NOMO-1 (cell line): ENCODE measurements around the gene CPLX1.
"Not testable (repeated sequence)": the region's sequence is repeated elsewhere in the genome, so short reads cannot be mapped to it uniquely, and the experiment has no call there.

Experiments used
- DNase-seq, 2 experiments: peaks; one replicate each; lab custom pipeline; 2025; ENCODE audit not compliant: unreplicated experiment in 2 of 2; lab: John Stamatoyannopoulos, UW

Gene CPLX1

DNA sequence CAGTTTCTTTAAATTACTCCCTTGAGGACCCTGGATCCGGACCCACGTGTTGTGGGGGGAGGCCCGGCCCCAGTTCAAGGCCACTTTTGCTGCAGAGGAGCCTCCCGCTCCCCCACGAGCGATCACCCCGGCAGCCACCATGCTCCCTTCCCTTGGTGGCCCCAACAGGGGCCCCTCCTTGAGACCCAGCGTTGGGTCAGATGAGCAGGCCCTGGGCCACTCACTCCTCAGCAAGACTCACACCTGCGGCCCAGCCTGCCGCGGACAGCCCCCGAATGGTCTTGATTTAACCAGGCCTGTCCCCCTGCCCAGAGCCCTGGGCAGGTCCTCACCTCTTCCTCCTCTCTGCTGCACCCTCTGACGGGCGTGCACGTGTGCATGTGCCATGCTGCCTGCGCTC is 4.3 kb downstream of the CPLX1 start:
- DNase-seq: no peak

DNA sequence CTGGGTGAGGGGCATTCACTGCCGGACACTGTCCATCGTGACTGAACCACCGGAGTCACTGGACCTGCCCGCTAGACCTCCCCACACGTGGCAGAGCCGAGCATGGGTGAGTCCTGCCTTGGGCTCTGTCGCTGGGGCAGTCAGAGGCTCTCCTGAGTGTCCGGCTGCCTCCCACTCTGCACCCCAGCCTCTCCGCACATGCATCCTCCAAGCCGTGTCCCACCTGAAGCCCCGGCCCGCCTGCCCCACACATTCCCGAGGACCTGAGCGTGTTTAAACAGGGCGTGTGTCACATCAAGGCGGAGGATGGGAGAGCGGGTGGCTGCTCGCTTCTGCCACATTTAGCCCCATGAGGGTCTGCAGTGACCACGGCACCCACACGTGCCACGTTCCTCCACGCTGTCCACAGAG is 4.7 kb downstream of the CPLX1 start:
- DNase-seq: no peak

DNA sequence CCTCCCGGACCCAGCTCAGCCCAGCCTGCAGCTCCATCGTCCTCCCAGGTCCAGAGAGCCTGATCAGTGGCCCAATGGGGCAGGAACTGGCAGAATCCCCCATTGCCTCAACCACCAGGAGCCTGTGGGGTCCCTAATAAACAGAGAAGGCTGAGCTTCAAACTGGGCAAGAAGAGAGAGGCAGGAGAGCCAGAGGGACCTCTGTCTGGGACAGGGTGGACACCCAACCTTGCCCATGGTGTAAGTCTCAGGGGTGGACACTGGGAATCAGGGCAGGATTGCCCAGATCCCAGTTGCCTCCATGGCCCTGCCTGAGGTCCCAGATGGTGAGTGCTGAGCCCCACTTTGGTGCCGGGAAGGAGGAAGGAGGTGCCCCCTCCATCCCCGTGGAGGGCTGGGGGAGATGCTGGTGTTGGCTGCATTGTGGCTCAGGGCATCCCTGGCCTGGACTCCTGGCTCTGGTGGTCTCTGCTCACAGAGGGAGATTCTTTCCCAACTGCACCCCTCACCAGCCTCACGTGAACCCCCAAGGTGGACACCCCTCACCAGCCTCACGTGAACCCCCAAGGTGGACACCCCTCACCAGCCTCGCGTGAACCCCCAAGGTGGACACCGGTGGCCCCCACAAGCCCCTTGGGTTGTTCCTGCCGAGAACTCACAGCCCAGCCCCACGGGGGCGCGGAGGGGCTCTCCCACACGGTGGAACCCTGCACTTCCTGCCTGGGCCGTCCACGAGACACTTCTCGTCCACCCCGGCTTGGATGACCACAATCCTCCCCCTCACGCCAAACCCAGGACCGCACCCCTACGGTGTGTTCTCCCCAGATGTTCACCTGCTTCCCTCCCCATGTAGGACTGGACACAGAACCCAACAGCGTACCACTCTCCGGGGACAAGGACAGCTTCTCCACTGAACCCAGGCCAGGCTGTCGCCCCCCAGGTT is 5.4 kb downstream of the CPLX1 start:
- DNase-seq: no peak

DNA sequence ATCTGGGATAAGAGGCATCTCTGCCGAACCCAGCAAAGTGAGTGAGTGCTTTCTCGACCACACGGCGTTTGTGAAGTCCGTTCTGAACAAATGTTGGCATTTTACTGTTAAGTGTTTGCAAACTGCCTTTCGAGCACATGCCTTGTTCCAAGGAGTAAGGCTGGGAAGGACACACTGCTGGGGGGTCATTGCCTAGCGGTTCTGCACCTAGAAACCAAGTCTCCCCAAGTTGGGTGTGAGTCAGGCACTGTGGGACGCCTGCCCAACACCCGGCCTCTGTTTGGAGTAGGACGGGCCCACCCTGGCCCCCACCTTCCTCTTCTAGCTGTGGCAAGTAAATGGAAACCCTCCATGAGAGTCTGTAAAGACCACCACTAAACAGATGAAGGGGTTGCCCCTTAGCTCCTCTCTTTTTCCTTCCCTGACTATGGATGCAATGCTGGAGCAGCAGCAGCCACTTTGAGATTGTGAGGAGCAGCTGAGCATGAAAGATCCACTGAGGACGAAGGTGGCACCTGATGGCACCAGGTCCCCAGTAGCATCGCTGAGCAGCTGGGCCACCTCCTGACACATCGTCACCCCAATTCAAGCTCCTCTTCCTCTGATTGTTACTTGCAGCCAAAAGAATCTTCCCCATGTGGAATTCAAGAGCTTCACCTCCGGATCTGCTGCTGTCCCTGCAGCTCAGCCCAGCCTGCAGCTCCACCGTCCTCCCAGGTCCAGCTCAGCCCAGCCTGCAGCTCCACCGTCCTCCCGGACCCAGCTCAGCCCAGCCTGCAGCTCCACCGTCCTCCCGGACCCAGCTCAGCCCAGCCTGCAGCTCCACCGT is 6.3 kb downstream of the CPLX1 start:
- no peak for DNase-seq

DNA sequence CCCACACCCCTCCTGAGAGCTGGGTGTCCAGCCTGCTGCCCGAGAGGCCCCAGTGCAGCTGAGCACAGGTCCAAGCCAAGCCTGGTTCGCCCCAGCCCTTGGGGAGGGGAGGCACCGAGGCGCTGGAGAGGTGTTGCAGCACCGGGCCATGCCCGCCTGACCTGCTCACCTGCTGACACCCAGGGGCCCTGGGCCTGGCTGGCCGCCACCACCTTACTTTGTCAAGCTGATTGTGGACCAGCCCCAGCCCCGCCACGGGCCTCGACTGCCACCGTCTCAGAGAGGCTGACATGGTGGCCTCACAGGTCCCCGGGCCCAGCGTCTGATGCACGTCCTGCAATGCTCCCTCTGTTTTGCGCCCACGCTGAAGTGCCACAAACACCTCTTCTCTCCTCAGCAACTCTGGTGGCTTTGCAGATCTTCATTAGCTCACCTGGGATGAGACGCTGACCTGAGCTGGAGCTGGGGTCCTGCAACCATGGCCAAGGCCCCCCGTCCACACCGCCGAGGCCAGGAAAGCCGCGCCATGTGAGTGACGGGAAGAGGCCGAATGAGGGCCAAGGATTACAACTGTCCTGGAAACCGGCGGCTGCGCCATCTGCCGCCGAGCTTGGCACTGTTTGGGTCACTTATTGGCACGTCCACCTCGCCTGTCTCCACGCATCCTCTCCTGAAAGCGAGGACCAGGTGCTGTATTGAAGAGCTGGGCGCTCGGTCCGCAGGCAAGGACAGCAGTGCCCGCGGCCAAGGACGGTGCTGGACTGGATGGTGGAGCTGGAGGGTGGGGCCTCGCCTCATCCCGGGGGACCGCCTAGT is 7.6 kb downstream of the CPLX1 start:
- DNase-seq: no peak

DNA sequence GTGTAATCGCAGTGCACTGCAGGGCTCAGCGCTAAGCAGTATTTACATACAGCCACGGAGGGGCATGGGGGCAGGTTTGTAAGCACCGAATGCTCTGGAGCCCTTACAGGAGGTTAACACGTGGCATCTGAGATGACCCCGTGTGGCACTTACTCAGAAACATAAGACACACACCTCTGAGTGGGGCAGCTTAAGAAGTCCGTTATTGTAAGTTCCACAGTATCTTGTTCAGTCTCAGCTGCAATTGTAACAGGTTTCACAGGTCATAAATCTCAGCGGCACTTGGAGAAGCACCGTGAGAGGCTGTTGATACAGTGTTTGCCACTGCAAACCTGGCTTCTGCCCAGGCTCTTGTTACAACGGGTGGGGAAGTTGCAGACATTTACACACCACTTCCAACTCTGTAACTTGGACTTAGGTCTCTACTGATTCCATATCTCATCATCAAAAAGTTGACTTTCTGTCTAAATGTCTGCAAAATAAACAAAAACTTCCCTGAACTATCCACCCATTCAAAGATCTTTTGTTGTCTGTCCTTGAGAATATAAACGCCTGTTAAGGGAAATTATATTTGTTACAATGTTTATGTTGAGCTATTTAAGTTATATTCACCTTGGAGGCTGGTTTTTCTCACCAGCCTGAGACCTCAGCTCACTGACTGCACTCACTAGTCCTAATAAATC is 10.3 kb downstream of the CPLX1 start:
- DNase-seq: no peak

DNA sequence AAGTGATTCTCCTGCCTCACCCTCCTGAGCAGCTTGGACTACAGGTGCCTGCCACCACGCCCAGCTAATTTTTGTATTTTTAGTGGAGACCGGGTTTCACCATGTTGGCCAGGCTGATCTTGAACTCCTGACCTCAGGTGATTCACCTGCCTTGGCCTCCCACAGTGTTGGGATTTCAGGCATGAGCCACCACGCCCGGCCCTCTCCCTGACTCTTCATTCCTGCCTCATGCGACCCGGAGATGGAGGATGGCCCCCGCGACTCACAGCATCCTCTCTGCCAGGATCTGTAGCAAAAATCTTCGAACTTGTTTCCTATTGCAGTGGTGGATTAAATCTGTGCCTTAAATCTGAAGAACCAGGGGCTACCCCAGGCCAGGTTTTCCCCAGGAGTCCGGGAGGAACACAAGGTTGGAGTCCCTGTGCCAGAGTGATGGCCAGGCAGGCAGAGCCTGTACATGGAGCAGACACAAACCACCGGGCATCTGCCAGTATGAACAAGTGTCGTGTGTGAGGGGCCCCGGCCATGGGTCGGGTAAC is 11.5 kb downstream of the CPLX1 start:
- no peak for DNase-seq

DNA sequence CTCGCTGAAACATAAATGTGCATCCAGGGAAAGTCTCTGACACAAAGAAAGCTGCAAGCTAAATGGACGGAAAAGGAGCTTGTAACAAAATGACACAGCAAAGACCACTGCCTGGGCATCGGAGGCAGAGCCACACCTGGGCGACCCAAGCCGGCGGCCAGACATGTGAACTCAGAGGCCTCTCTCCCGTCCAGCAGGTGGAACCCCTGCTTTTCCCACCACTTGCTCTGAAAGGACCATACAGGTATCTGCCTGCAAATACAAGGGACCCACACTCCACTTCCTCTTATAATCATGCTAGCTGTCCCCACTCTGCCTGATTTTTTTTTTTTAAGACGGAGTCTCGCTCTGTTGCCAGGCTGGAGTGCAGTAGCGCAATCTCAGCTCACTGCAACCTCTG is 12.0 kb downstream of the CPLX1 start:
- DNase-seq: peak in 1 of 2 experiments; percentile 19

DNA sequence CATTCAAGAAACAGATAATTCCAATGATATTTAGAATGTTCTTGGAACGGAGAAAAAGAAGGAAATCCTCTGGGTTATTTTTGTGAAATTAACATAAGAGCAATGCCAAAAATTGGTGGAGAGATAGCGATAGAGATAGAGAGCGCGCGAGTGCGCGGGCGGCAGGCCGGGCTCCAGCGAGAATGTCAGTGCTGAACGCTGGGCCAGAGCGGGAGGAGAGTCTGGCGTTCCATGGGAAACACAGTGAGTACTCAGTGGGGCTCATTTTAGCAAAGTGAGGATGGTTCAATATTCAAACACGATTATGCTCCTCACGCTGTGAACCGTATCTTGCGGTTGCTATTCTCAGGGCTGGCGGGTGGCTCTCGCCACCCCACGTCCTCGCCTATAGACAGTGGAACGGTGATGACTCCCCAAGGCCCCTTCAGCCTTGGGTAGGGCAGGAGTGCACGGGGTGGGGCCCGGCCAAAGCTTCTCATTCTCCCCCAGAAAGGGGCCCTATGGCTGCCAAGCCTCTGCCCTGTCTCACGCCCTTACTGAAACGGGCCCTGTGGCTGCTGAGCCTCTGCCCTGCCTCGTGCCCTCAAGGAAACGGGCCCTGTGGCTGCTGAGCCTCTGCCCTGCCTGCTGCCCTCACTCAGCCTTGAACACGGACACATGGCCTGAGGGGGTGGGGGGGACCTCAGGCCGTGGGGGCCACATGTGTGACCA is 16.9 kb downstream of the CPLX1 start:
- DNase-seq: no peak

DNA sequence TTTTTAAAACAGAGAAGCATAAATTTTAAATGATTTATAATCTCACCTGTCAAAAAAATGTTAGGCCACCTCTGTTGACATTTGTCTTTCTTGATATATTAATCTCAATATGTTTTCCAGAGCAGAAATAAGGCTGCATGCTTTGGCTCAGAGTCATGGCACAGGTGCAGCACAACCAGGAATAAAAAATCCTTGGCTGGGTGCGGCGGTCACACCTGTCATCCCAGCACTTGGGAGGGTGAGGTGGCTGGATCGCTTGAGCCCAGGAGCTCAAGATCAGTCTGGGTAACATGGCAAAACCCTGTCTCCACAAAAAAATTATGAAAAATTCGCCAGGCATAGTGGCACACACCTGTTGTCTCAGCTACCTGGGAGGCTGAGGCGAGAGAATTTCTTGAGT is 18.1 kb downstream of the CPLX1 start:
- DNase-seq: no peak

DNA sequence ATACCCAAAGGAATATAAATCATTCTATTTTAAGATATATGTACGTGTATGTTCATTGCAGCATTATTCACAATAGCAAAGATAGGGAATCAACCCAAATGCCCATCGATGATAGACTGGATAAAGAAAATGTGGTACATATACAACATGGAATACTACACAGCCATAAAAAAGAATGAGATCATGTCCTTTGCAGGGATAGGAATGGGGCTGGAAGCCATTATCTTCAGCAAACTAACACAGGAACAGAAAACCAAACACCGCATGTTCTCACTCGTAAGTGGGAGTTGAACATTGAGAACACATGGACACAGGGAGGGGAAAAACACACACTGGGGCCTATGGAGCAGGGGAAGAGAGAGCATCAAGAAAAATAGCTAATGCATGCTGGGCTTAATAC is 18.9 kb downstream of the CPLX1 start:
- DNase-seq: not testable (repeated sequence)

DNA sequence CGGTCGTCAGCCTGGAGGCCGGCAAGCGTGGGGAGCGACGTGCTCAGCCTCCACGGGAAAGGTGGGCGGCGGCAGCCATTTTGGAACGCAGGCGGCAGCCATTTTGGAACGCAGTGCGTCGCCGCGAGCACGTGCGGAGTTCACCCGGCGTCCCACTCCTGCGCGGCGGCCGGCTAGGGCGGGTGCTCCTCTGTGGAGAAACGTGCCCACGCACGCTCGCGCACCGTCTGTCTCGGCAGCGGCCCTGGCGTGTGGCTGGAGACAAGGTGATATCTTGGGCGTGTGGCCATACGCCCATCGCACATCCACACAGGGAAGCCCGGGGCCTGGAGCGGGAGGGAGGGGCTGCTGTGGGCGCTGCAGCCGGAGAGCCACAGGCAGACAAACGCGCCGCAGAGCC is 21.1 kb downstream of the CPLX1 start:
- no peak for DNase-seq

DNA sequence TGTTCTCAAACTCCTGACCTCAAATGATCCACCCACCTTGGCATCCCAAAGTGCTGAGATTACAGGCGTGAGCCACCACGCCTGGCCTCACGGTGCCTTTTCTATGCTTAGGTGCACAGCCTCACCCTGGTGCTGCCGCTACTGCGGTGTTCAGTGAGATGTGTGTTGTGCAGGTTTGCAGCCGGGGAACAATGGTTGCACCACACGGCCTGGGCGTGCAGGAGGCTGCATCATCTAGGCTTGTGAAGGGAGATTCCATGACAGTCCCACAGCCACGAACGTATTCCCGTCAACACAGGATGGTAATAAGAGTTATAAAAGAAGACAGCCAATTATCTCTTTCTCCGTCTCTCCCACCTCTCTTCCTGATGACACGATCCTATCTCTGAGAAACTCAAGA is 22.0 kb downstream of the CPLX1 start:
- DNase-seq: no peak

DNA sequence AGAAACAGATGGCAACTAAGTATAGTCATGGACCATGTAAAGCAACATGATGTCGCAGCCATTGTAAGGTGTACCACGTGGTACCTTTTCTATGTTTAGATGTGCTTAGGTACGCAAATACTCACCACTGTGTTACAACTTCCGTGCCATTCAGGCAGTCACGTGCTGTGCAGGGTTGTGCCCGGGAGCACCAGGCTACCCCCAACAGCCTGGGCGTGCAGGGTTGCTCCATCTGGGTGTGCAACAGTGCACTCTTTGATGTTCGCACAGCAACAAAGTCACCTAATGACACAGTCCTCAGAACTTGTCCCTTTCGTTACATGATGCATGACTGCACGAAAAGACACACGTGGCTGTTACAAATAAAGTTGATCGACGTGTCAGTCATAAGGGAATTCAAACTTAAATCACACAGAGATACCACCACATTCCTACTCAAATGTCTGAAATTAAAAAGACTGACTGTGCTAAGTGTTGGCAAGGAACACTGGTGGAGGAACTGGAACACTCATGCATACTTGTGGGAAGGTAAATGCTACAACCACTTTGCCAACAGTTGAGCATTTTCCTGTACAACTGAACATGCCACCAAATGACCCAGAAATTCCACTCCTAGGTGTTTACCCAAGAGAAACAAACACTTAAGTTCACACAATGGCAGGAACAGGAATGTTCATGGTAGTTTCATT is 24.3 kb downstream of the CPLX1 start:
- no peak for DNase-seq

DNA sequence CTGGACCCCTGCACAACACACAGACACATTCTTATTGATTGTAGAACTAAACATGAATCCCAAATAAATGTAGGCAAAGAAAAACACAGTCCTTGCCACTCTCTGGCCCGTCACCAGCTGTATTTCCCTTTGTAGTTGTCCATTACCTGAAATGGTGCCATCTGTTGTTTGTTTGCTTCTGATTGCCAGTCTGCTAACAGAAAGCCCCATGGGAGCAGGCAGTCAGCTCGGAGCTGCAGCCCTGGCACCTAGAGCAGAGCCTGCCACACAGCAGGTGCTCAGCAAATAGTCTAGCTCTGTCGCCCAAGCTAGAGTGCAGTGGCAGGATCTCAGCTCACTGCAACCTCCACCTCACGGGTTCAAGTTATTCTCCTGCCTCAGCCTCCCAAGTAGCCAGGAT is 28.9 kb downstream of the CPLX1 start:
- no peak for DNase-seq

DNA sequence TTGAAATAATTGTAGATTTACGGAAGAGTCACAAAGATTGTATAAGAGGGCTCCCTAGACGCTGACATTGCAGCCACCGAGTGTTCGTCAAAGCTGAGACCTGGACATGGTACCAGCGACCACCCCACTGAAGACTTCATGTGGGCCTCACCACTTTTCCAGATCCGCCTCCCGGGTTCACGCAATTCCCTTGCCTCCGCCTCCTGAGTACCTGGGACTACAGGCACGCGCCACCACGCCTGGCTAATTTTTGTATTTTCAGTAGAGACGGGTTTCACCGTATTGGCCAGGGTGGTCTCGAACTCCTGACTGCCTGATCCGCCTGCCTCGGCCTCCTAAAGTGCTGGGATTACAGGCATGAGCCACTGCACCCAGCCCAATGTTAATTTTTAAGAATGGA is 29.7 kb downstream of the CPLX1 start:
- no peak for DNase-seq

DNA sequence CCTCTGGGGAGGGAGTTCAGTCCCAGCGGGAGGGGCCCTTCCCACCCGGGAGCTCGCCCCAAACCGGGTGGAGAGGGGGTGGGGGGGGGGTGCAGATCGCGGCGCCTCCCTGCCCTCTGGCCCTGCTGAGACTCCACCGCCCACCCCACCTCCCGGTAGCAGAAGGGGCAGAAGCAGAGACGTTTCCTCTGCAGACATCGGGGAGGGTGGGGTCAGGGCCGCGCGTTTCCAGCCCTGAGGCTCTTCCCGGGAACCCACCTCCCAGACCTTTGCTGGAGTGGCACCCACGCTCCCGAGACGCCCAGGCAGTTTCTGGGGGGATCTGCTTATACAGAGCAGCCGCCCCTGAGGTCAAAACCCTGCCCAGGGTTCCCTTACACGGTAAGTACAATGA is 30.2 kb downstream of the CPLX1 start:
- DNase-seq: no peak

DNA sequence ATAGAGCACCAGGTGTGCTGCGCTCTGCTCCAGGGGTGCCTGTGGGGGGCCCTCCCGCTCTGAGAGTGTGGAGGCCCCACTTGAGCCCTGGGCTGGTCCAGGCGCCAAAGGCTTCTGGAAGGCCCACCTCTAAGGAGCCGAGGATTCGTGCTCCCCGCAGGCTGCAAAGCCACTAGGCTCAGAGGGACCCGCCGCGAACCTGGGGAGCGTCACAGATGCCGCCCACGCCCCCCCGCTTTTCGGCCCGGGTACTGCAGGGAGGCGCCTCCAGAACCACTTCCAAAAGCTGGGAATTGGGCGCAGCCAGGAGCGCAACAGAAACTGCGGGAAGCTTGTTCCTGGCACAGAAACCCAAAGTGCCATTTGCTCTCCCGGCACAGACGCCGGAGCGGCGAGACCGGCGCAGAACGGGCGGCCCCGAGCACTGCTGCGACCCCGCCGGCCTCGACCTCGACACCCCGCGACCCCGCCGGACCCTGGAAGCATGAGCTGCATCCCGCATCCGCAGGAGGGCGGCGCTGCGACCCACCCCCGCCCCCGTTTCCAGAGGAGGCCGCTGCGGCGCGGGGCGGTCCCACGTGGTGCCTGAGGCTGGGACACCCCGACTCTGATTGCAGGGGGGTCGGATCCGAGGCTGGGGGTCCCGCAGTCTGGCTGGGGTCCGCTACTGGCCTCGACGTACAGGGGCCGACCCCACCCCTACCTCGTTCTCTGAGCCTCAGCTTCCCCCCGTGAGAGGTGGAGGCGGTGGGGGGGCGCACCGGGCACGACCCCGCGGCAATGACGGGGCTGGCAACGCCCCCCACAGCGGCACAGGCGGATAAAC is 30.8 kb downstream of the CPLX1 start:
- no peak for DNase-seq
